Transverse colon (tissue), 3 donors: ENCODE data around the gene ZCCHC3.

Source experiments
- CTCF ChIP-seq, 5 experiments: fragments of 200-600 bp in 3 of 5; fragments of 450-650 bp in 2 of 5; sonication (generic) in 3 of 5; IDR thresholded peaks; 1 replicate in 2 of 5; 2 replicates in 3 of 5; pipeline ENCODE4 v1.5.1; 2016 to 2017; ENCODE audit warnings: antibody characterized with exemption in 5 of 5, inconsistent platforms in 3 of 5, mild to moderate bottlenecking in 2 of 5, moderate library complexity in 1 of 5
- EP300 ChIP-seq: sonication (generic); formaldehyde crosslinking; IDR thresholded peaks from one replicate; pipeline ENCODE4 v1.6.1; 2017; ENCODE audit warnings: antibody characterized with exemption, low read depth
- POLR2A ChIP-seq: fragments of 450-650 bp; IDR thresholded peaks from one replicate; pipeline ENCODE4 v1.6.1; 2016; ENCODE audit warnings: antibody characterized with exemption, mild to moderate bottlenecking, moderate library complexity

GRCh38 chr20:346033-346639 lies 48.8 kb downstream of the ZCCHC3 start:
- TF ChIP-seq CTCF (IDR thresholded peaks at IDR 0.05), result no peak
- no peak for TF ChIP-seq EP300
- TF ChIP-seq POLR2A, result no peak
